ENCODE measurements around the gene AGFG1. TPM values are rescaled to one million over a fixed set of nuclear protein-coding genes. Genes with fewer than 3 reads are reported as not detected.

AGFG1 gene
- total RNA-seq, 4 donors from 2014 or later, result 55.1 to 75.6 (median 61.5) TPM

DNA sequence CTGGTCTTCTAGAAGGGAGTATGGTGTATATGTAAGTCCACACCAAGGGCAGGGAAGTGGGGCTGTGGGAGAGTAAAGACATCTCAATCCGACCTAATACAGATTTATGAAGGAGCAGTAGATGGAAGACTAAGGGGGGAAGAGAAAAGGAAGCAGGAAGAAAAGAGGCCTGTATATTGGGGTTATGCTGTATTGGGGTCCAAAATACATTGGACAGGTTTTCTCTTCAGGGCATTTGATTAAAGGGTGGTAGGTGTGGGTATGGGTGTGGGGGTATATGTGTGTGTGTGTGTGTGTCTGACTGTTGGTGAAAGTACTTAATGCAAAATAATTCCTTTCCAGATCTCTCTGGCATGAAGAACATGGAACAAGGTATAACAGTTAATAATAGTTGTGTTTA lies 93.1 kb downstream of the AGFG1 start:
- no peak for DNase-seq
- no peak overlapping the region for H3K27ac ChIP-seq
- no peaks in the 10 kb centered on the region for H3K4me1 ChIP-seq
- TF ChIP-seq POLR2A (IDR thresholded peaks at IDR 0.05), result no peak
- TF ChIP-seq, protein P1, sequence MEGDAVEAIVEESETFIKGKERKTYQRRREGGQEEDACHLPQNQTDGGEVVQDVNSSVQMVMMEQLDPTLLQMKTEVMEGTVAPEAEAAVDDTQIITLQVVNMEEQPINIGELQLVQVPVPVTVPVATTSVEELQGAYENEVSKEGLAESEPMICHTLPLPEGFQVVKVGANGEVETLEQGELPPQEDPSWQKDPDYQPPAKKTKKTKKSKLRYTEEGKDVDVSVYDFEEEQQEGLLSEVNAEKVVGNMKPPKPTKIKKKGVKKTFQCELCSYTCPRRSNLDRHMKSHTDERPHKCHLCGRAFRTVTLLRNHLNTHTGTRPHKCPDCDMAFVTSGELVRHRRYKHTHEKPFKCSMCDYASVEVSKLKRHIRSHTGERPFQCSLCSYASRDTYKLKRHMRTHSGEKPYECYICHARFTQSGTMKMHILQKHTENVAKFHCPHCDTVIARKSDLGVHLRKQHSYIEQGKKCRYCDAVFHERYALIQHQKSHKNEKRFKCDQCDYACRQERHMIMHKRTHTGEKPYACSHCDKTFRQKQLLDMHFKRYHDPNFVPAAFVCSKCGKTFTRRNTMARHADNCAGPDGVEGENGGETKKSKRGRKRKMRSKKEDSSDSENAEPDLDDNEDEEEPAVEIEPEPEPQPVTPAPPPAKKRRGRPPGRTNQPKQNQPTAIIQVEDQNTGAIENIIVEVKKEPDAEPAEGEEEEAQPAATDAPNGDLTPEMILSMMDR (IDR thresholded peaks at IDR 0.05 in 4 of 5, conservative IDR thresholded peaks at IDR 0.05 in 1 of 5), result no peak
- intact Hi-C loops (cut with DNase I; ENCODE audit: low total_unique reads) (no loop called here), in situ Hi-C loops (cut with MboI; ENCODE audit: low sequenced_read_pairs in 4 of 4) (no loop called here)
- H3K4me3 ChIP-seq, result no peak overlapping the region
- no peak for ATAC-seq
- H3K36me3 ChIP-seq, result no peaks in the 10 kb centered on the region
- no peaks in the 10 kb centered on the region for H3K9me3 ChIP-seq
- H3K27me3 ChIP-seq, result no peaks in the 10 kb centered on the region

DNA sequence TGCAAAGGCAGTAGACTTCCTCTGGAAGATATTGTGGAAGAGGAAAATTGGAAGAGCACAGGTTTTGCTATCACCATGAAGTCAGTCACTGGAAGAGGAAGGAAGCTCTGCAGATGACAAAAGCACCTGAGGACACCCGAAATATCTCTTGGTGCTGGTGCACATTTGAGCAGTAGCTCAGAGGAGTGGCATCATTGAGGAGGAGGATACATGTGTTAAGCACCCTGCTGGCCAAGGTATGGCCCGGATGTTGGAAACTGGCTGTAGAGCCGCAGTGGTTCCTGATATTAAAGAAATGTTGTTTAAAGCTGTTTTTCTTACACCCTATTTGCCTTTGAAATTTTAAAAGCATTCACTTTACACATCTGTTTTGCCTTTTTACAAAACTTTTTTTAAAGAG lies 94.1 kb downstream of the AGFG1 start:
- Histone ChIP-seq H3K27me3 (no peaks in the 10 kb centered on the region), H3K9me3 (no peaks in the 10 kb centered on the region), H3K4me1 (no peaks in the 10 kb centered on the region), H3K27ac (no peak overlapping the region), H3K36me3 (no peaks in the 10 kb centered on the region), H3K4me3 (no peak overlapping the region)
- DNase-seq (no peak), ATAC-seq (no peak)
- in situ Hi-C loops (cut with MboI; ENCODE audit: low sequenced_read_pairs in 4 of 4), result no loop called here
- intact Hi-C loops (cut with DNase I; ENCODE audit: low total_unique reads), result no loop called here
- TF ChIP-seq, protein P1 (IDR thresholded peaks at IDR 0.05 in 4 of 5, conservative IDR thresholded peaks at IDR 0.05 in 1 of 5), result no peak
- no peak for TF ChIP-seq POLR2A (IDR thresholded peaks at IDR 0.05)

DNA sequence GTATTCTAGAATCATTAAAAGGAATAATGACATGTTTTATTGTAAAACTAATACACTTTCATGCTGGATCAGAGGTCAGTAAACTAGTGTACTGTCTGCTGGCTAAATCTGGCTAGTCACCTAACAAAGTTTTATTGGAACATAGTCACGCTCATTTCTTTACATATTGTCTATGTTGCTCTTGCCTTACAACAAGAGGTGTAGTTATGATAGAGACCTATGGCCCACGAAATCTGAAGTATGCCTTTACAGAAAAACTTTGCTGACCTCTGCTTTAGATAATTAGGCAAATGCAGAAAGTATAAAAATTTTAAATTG lies 96.9 kb downstream of the AGFG1 start:
- no peak overlapping the region for H3K27ac ChIP-seq
- intact Hi-C loops (cut with DNase I; ENCODE audit: low total_unique reads), result no loop called here
- no peak for TF ChIP-seq POLR2A (IDR thresholded peaks at IDR 0.05)
- TF ChIP-seq, protein P1 (IDR thresholded peaks at IDR 0.05 in 4 of 5, conservative IDR thresholded peaks at IDR 0.05 in 1 of 5), result no peak
- in situ Hi-C loops (cut with MboI; ENCODE audit: low sequenced_read_pairs in 4 of 4), result no loop called here
- H3K36me3 ChIP-seq, result no peaks in the 10 kb centered on the region
- no peak overlapping the region for H3K4me3 ChIP-seq
- DNase-seq (no peak), ATAC-seq (no peak)
- H3K9me3 ChIP-seq, result no peaks in the 10 kb centered on the region
- no peaks in the 10 kb centered on the region for H3K27me3 ChIP-seq
- H3K4me1 ChIP-seq, result no peaks in the 10 kb centered on the region

DNA sequence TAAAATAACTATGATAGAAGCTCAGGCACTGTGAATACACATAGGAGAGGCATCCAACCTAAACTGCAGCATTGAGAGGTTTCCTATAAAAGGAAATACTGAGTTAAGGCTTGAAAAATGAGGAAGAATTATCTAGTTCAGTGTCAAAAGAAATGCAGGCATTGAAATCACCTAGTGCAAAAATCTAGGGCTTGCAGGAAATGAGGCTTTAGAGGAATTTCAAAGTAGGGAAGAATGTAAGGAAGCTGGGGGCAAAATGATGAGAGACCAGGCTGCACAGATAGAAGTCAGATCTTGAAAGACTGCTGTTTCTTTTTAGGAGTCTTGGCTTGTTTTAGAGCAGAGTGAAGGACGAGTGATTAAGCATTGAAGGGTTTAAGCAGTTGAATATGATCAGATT lies 98.7 kb downstream of the AGFG1 start:
- in situ Hi-C loops (cut with MboI; ENCODE audit: low sequenced_read_pairs in 4 of 4) (no loop called here), intact Hi-C loops (cut with DNase I; ENCODE audit: low total_unique reads) (no loop called here)
- DNase-seq (no peak), ATAC-seq (no peak)
- no peak overlapping the region for H3K27ac ChIP-seq
- H3K36me3 ChIP-seq, result no peaks in the 10 kb centered on the region
- no peaks in the 10 kb centered on the region for H3K4me1 ChIP-seq
- TF ChIP-seq, protein P1 (IDR thresholded peaks at IDR 0.05 in 4 of 5, conservative IDR thresholded peaks at IDR 0.05 in 1 of 5), result no peak
- TF ChIP-seq POLR2A (IDR thresholded peaks at IDR 0.05), result no peak
- no peaks in the 10 kb centered on the region for H3K27me3 ChIP-seq
- no peak overlapping the region for H3K4me3 ChIP-seq
- H3K9me3 ChIP-seq, result no peaks in the 10 kb centered on the region

DNA sequence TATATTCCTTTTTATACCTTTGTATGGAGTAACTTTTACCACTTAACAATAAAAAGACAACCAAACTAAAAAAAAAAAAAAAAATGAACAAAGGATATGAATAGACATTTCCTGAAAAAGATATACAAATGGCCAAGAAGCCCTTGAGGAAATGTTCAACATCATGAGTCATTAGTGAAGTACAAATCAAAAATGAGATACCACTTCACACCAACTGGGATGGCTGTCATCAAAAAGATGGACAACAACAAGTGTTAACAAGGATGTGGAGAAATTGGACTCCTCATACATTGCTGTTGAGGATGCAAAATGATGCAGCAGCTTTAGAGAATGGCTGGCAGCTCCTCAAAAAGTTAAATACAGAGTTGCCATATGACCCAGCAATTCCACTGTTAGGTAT lies 104.2 kb downstream of the AGFG1 start:
- Histone ChIP-seq H3K4me3 (no peak overlapping the region), H3K36me3 (no peaks in the 10 kb centered on the region), H3K9me3 (no peaks in the 10 kb centered on the region), H3K4me1 (no peaks in the 10 kb centered on the region), H3K27ac (no peak overlapping the region), H3K27me3 (no peaks in the 10 kb centered on the region)
- intact Hi-C loops (cut with DNase I; ENCODE audit: low total_unique reads) (no loop called here), in situ Hi-C loops (cut with MboI; ENCODE audit: low sequenced_read_pairs in 4 of 4) (no loop called here)
- ATAC-seq, result no peak
- no peak for DNase-seq
- TF ChIP-seq, protein P1 (IDR thresholded peaks at IDR 0.05 in 4 of 5, conservative IDR thresholded peaks at IDR 0.05 in 1 of 5), result no peak
- TF ChIP-seq POLR2A (IDR thresholded peaks at IDR 0.05), result no peak

Data from gastrocnemius medialis (tissue), 4 donors.